GM19468 (cell line): ENCODE measurements around the gene PRDM12.

Experiments
- ATAC-seq: cut with Tn5 transposase; IDR thresholded peaks from one replicate; pipeline ENCODE4 v1.9.1; 2021; ENCODE audit warnings: mild to moderate bottlenecking, moderate library complexity, moderate number of reproducible peaks; ENCODE audit not compliant: unreplicated experiment; ENCODE audit errors: extremely low read depth

The PRDM12 gene

GRCh38 chr9:130713286-130713960, 49.0 kb downstream of the PRDM12 start:
- ATAC-seq: no peak

DNA sequence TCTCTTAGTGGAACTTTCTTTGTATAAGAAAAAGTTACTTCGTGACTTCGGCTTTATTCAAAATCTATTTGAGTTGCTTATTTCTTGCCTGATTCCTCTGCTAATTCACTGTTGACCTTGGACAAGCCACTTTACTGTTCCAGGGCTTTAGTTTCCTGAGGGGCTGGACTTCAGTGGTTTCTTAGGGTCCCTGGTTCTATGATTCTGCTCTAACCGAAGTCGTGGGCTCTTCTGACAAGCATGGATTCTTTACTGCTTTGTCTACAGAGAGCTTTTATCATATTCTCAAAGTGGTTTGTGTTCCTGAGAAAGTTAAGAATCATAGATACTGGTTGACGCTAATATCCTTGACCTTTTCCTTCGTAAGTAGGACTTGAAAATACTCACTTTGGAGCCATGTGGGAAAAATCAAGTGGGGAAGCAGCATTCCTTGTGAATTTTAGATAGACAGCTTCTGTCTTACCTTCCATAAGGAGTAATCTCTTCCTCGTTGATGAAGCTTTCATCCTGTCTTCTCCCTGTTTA, 50.3 kb downstream of the PRDM12 start:
- no peak for ATAC-seq

DNA sequence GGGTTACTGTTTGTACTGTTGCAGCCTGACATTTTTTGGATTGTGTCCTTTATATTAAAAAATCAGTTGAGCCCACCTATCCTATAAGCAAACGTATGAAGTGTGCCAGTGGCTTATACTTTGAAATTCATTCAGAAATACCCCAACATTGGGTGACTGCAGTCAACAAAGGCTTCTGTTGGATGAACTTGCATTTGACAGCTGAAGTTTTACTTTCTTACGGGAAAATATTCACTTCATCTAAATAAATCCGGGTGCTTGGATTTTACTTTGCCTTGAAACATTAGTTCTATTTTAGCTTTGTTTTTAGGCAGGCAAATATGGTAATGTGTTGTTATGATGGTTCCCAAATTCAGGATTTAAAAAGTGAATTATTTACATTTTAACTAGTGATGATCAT, 50.9 kb downstream of the PRDM12 start:
- ATAC-seq: no peak

DNA sequence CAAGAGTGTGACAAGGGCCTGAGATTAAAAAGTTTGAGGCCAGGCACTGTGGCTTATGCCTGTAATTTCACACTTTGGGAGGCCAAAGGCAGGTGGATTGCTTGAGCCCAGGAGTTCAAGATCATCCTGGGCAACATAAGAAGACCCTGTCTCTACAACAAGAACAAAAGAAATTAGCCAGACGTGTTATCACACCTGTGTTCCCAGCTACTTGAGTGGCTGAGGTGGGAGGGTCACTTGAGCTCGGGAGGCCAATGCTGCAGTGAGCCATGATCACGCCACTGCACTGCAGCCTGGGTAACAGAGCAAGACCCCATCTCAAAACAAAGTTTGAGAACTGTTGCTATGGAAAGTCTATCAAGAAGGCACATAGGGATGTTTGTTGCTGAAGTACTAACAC, 54.2 kb downstream of the PRDM12 start:
- ATAC-seq: no peak

- no peak for ATAC-seq
Observed at GRCh38 chr9:130720762-130721161, 56.4 kb downstream of the PRDM12 start.

- no peak for ATAC-seq
Observed at GRCh38 chr9:130728721-130729120, 64.3 kb downstream of the PRDM12 start.

- no peak for ATAC-seq
Observed at GRCh38 chr9:130729145-130729544, 64.8 kb downstream of the PRDM12 start.

- no peak for ATAC-seq
Observed at GRCh38 chr9:130731355-130731754, 67.0 kb downstream of the PRDM12 start.

DNA sequence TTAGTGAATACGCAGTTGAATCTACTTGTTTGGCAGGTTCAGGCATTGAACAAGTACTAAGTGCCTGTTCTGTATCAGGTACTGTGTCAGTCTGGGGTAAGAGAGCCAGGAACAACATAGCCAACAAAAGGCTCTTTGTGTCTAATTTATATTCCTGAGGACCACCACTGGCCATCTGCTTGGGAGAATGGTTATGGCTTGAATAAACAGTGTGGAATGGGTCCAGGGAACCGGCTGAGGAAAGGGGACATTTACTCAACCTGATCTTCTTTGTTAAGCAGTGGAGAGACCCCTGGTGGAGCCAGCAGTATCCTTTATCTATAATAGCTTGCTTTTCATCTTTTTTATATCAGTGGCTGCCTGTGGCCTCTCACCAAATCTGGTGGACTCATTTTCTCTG, 67.7 kb downstream of the PRDM12 start:
- no peak for ATAC-seq
